Natural killer cell (primary cell): Measurements from ENCODE around the gene OTOP2. TPM values are rescaled to one million over a fixed set of nuclear protein-coding genes. Genes with fewer than 3 reads are reported as not detected.

Source experiments
- ATAC-seq, 3 donors: fragments of 150-1000 bp in 2 of 3; fragments of 200-7000 bp in 1 of 3; cut with Tn5 transposase; 1 replicate in 1 of 3; 2 replicates in 2 of 3; pipeline ENCODE4 v1.10.0; 2021; ENCODE audit warnings: mild to moderate bottlenecking in 2 of 3, moderate library complexity in 2 of 3
- DNase-seq, 2 donors: peaks; one replicate each; pipeline versions ENCODE4 v3.0.0 to v3.0.0-alpha.2; 2013 to 2021; ENCODE audit warnings: mixed read lengths in 1 of 2
- H3K27ac ChIP-seq: one replicate; pipeline ENCODE4 v1.5.1; 2013; ENCODE audit warnings: mild to moderate bottlenecking, low read length
- H3K27me3 ChIP-seq: one replicate; pipeline ENCODE4 v1.6.1; 2013; ENCODE audit warnings: low read length; ENCODE audit not compliant: control insufficient read depth, insufficient read depth
- H3K36me3 ChIP-seq: one replicate; pipeline ENCODE4 v1.6.1; 2013; ENCODE audit warnings: low read length; ENCODE audit not compliant: control insufficient read depth, insufficient read depth
- H3K4me1 ChIP-seq: one replicate; pipeline ENCODE4 v1.6.1; 2013; ENCODE audit warnings: low read length; ENCODE audit not compliant: control insufficient read depth, insufficient read depth
- H3K4me3 ChIP-seq: one replicate; pipeline ENCODE4 v1.5.1; 2013; ENCODE audit warnings: low read length
- H3K9me3 ChIP-seq: one replicate; pipeline ENCODE4 v1.6.1; 2013; ENCODE audit warnings: low read length; ENCODE audit not compliant: control insufficient read depth, insufficient read depth
- H3K27ac Mint-ChIP-seq, 2 donors: one replicate each; pipeline ENCODE4 v1.8.0; 2022; ENCODE audit warnings: mild to moderate bottlenecking in 2 of 2, mixed read lengths in 2 of 2, moderate library complexity in 1 of 2
- H3K27me3 Mint-ChIP-seq, 2 donors: one replicate each; pipeline ENCODE4 v1.8.0; 2022; ENCODE audit warnings: low read depth in 2 of 2, mixed read lengths in 2 of 2
- H3K36me3 Mint-ChIP-seq: one replicate; pipeline ENCODE4 v1.8.0; 2022; ENCODE audit warnings: mixed read lengths
- H3K4me1 Mint-ChIP-seq, 2 donors: one replicate each; pipeline ENCODE4 v1.8.0; 2022; ENCODE audit warnings: mixed read lengths in 2 of 2
- H3K4me3 Mint-ChIP-seq: one replicate; pipeline ENCODE4 v1.8.0; 2022; ENCODE audit warnings: mild to moderate bottlenecking, moderate library complexity, mixed read lengths
- H3K9me3 Mint-ChIP-seq, 2 donors: one replicate each; pipeline ENCODE4 v1.8.0; 2022; ENCODE audit warnings: mixed read lengths in 2 of 2
- CTCF ChIP-seq: fragments of 200-600 bp; IDR thresholded peaks from one replicate; pipeline ENCODE4 v1.8.0; 2022; ENCODE audit warnings: antibody characterized with exemption
- WGBS: methylation state at CpG from one replicate; pipeline ENCODE4 v1.1.7; 2013; ENCODE audit warnings: missing lambda C conversion rate; ENCODE audit not compliant: insufficient coverage; 5-methylcytosine and 5-hydroxymethylcytosine counted together
- intact Hi-C: fragments of 100-400 bp; cut with micrococcal nuclease; formaldehyde crosslinking; loops from one replicate; pipeline ENCODE4 v1.14.2; 2022
- total RNA-seq, 4 donors: library from RNA; stranded (reverse); fragments of 120-200 nt in 1 of 4; gene quantifications; one replicate each; pipeline versions ENCODE4 v1.2.3 to v1.2.4, GENCODE V29; 2013 to 2022

OTOP2 gene
- total RNA-seq, 3 donors from 2014 or later (not counting 1 experiment from before 2014, with no cell fraction given) = not detected

GRCh38 chr17:74875977-74876593, 48.0 kb upstream of the OTOP2 start:
- no peaks in the 10 kb centered on the region for H3K36me3 ChIP-seq
- WGBS = 84% methylated on average over 6 of the region's 6 CpGs
- H3K27ac Mint-ChIP-seq = no peak overlapping the region
- ATAC-seq (no peak), DNase-seq (no peak)
- H3K4me3 Mint-ChIP-seq = no peak overlapping the region
- intact Hi-C loops = no loop called here
- no peaks in the 10 kb centered on the region for H3K27me3 ChIP-seq
- H3K9me3 ChIP-seq = no peaks in the 10 kb centered on the region
- H3K4me1 ChIP-seq = peaks cover 17% of the 10 kb centered on the region
- no peak overlapping the region for H3K4me3 ChIP-seq
- peaks cover 22 to 29% of the 10 kb centered on the region in 2 donors for H3K4me1 Mint-ChIP-seq
- H3K27me3 Mint-ChIP-seq = no peaks in the 10 kb centered on the region
- no peaks in the 10 kb centered on the region for H3K9me3 Mint-ChIP-seq
- H3K36me3 Mint-ChIP-seq = no peaks in the 10 kb centered on the region
- TF ChIP-seq CTCF = no peak
- no peak overlapping the region for H3K27ac ChIP-seq

- H3K27ac ChIP-seq = no peak overlapping the region
Measured at GRCh38 chr17:74877592-74878548, 46.2 kb upstream of the OTOP2 start.

GRCh38 chr17:74878658-74879057, 45.4 kb upstream of the OTOP2 start:
- intact Hi-C loops = no loop called here
- WGBS = 72% methylated on average over 2 of the region's 2 CpGs

More at GRCh38 chr17:74877592-74878548, 46.2 kb upstream of the OTOP2 start:
- H3K9me3 ChIP-seq = no peaks in the 10 kb centered on the region
- ATAC-seq (no peak), DNase-seq (no peak)
- H3K9me3 Mint-ChIP-seq = no peaks in the 10 kb centered on the region
- H3K4me1 ChIP-seq = peaks cover 6% of the 10 kb centered on the region
- no peak for TF ChIP-seq CTCF
- no peak overlapping the region for H3K4me3 ChIP-seq
- intact Hi-C loops = no loop called here
- no peaks in the 10 kb centered on the region for H3K36me3 Mint-ChIP-seq
- peaks cover 11 to 12% of the 10 kb centered on the region in 2 donors for H3K4me1 Mint-ChIP-seq
- 86% methylated on average over 19 of the region's 19 CpGs for WGBS
- H3K27me3 Mint-ChIP-seq = no peaks in the 10 kb centered on the region
- H3K27me3 ChIP-seq = no peaks in the 10 kb centered on the region
- no peak overlapping the region for H3K4me3 Mint-ChIP-seq
- H3K27ac Mint-ChIP-seq = no peak overlapping the region
- H3K36me3 ChIP-seq = no peaks in the 10 kb centered on the region

More at GRCh38 chr17:74878658-74879057, 45.4 kb upstream of the OTOP2 start:
- Histone ChIP-seq H3K36me3 (no peaks in the 10 kb centered on the region), H3K9me3 (no peaks in the 10 kb centered on the region), H3K4me1 (peaks cover 3% of the 10 kb centered on the region), H3K4me3 (no peak overlapping the region), H3K27me3 (no peaks in the 10 kb centered on the region), H3K27ac (no peak overlapping the region)
- no peak overlapping the region for H3K4me3 Mint-ChIP-seq
- peaks cover 0 to 3% of the 10 kb centered on the region in 2 donors for H3K27me3 Mint-ChIP-seq
- no peaks in the 10 kb centered on the region for H3K36me3 Mint-ChIP-seq
- ATAC-seq (no peak), DNase-seq (no peak)
- peaks cover 4 to 5% of the 10 kb centered on the region in 2 donors for H3K4me1 Mint-ChIP-seq
- no peak for TF ChIP-seq CTCF
- no peaks in the 10 kb centered on the region for H3K9me3 Mint-ChIP-seq
- H3K27ac Mint-ChIP-seq = no peak overlapping the region
